Fibroblast of lung (primary cell): Measurements from ENCODE around the gene GBF1. TPM values are rescaled to one million over a fixed set of nuclear protein-coding genes. Genes with fewer than 3 reads are reported as not detected.
A peak's percentile ranks its signal among the peaks of the same experiment; 100 is the strongest.

Experiments used
- DNase-seq, 2 donors: peaks; one replicate each; pipeline versions ENCODE4 v3.0.0 to v3.0.0-alpha.2; 2010; ENCODE audit warnings: low read depth in 2 of 2
- H2AFZ ChIP-seq: 2 replicates; pipeline ENCODE4 v1.5.1; 2012; ENCODE audit warnings: low read length, control low read depth, inconsistent platforms
- H3K27ac ChIP-seq: 2 replicates; pipeline ENCODE4 v1.5.1; 2011; ENCODE audit warnings: low read length, control low read depth; ENCODE audit not compliant: insufficient read depth
- H3K27me3 ChIP-seq: 2 replicates; pipeline ENCODE4 v1.5.1; 2011; ENCODE audit warnings: mild to moderate bottlenecking, low read length; ENCODE audit not compliant: control insufficient read depth, insufficient read depth
- H3K36me3 ChIP-seq: 2 replicates; pipeline ENCODE4 v1.5.1; 2011; ENCODE audit warnings: low read length; ENCODE audit not compliant: control insufficient read depth, insufficient read depth
- H3K4me1 ChIP-seq: 2 replicates; pipeline ENCODE4 v1.5.1; 2011; ENCODE audit warnings: low read length; ENCODE audit not compliant: control insufficient read depth, insufficient read depth; ENCODE audit errors: extremely low read depth
- H3K4me2 ChIP-seq: 2 replicates; pipeline ENCODE4 v1.5.1; 2011; ENCODE audit warnings: low read length, control low read depth; ENCODE audit not compliant: insufficient read depth; ENCODE audit errors: extremely low read depth
- H3K4me3 ChIP-seq, 4 experiments: fragments of 200-600 bp in 1 of 4; sonication (generic) in 1 of 4; replicated peaks in 1 of 4; 2 replicates each; pipeline ENCODE4 v1.5.1; 2011 to 2016; ENCODE audit warnings: low read length in 4 of 4, low read depth in 3 of 4, mild to moderate bottlenecking in 3 of 4, control low read depth in 2 of 4, inconsistent platforms in 1 of 4, mixed read lengths in 1 of 4; ENCODE audit not compliant: insufficient read depth in 1 of 4; ENCODE audit errors: control extremely low read depth in 1 of 4
- H3K79me2 ChIP-seq: 2 replicates; pipeline ENCODE4 v1.5.1; 2012; ENCODE audit warnings: mild to moderate bottlenecking, low read length, inconsistent platforms; ENCODE audit not compliant: control insufficient read depth, insufficient read depth
- H3K9ac ChIP-seq: 2 replicates; pipeline ENCODE4 v1.5.1; 2011; ENCODE audit warnings: mild to moderate bottlenecking, low read length, control low read depth; ENCODE audit not compliant: insufficient read depth
- H3K9me3 ChIP-seq: 2 replicates; pipeline ENCODE4 v1.5.1; 2012; ENCODE audit warnings: low read depth, low read length; ENCODE audit not compliant: control insufficient read depth, insufficient read depth
- H4K20me1 ChIP-seq: 2 replicates; pipeline ENCODE4 v1.5.1; 2011; ENCODE audit warnings: low read length; ENCODE audit not compliant: control insufficient read depth, insufficient read depth; ENCODE audit errors: extremely low read depth
- CTCF ChIP-seq, 2 donors: IDR thresholded peaks in 1 of 2; conservative IDR thresholded peaks in 1 of 2; 1 replicate in 1 of 2; 2 replicates in 1 of 2; pipeline ENCODE4 v1.5.1; 2011 to 2012; ENCODE audit warnings: low read length in 2 of 2, control low read depth in 1 of 2, inconsistent platforms in 1 of 2, low read depth in 1 of 2, mild to moderate bottlenecking in 1 of 2
- EZH2 ChIP-seq: IDR thresholded peaks from 2 replicates; pipeline ENCODE4 v1.5.1; 2012; ENCODE audit warnings: low read length, control low read depth, mild to moderate bottlenecking; ENCODE audit errors: missing control alignments
- polyA plus RNA-seq, 2 donors: library from polyadenylated mRNA; depleted of rRNA in 1 of 2; stranded (reverse) in 1 of 2; unstranded in 1 of 2; fragments of >200 nt; gene quantifications; 2 replicates each; pipeline ENCODE4 v1.2.1, GENCODE V29; 2011 to 2012; ENCODE audit warnings: missing spikeins in 1 of 2
- total RNA-seq: library from RNA; depleted of rRNA; stranded (reverse); fragments of >200 nt; gene quantifications from 2 replicates; pipeline ENCODE4 v1.2.1, GENCODE V29; 2014

Gene GBF1
- total and polyA plus RNA-seq, 2 donors (not counting 1 experiment from before 2014, with no cell fraction given): 24.1 to 24.6 TPM

GRCh38 chr10:102394801-102395399 is 149.6 kb downstream of the GBF1 start:
- H3K36me3 ChIP-seq: peaks cover 2% of the 10 kb centered on the region
- peak overlapping the region; percentile 93 for H3K9ac ChIP-seq
- H2AFZ ChIP-seq: peak overlapping the region; percentile 84
- H3K9me3 ChIP-seq: no peaks in the 10 kb centered on the region
- H3K4me1 ChIP-seq: peaks cover 4% of the 10 kb centered on the region
- H3K27ac ChIP-seq: peak overlapping the region; percentile 95
- no peaks in the 10 kb centered on the region for H3K79me2 ChIP-seq
- H3K4me3 ChIP-seq: peak overlapping the region; percentile 60 to 87 (median 68)
- TF ChIP-seq CTCF (conservative IDR thresholded peaks at IDR 0.05 in 1 of 2, IDR thresholded peaks at IDR 0.05 in 1 of 2; ENCODE audit: low read depth in 1 of 2, low read length in 2 of 2) (no peak), EZH2 (no peak)
- H3K4me2 ChIP-seq: peak overlapping the region; percentile 97
- DNase-seq: peak in 1 of 2 donors; percentile 43
- no peaks in the 10 kb centered on the region for H3K27me3 ChIP-seq
- H4K20me1 ChIP-seq: no peaks in the 10 kb centered on the region

- DNase-seq: peak; percentile 74 to 80
- Histone ChIP-seq H3K4me2 (peak within 1 kb of the TSS; percentile 97), H4K20me1 (no peaks in the 10 kb centered on the region), H3K4me1 (peaks cover 4% of the 10 kb centered on the region), H3K79me2 (no peaks in the 10 kb centered on the region), H3K36me3 (peaks cover 5% of the 10 kb centered on the region), H3K27me3 (no peaks in the 10 kb centered on the region), H3K9me3 (no peaks in the 10 kb centered on the region), H2AFZ (peak within 1 kb of the TSS; percentile 84), H3K27ac (peak within 1 kb of the TSS; percentile 95), H3K9ac (peak within 1 kb of the TSS; percentile 93), H3K4me3 (peak within 1 kb of the TSS; percentile 60 to 87 (median 68))
- TF ChIP-seq EZH2: no peak
- TF ChIP-seq CTCF (conservative IDR thresholded peaks at IDR 0.05 in 1 of 2, IDR thresholded peaks at IDR 0.05 in 1 of 2; ENCODE audit: low read depth in 1 of 2, low read length in 2 of 2): no peak
Observed at GRCh38 chr10:102395400-102396316, 150.3 kb downstream of the GBF1 start, which contains the start of gene NFKB2. Gene NFKB2 (plus strand): TSS chr10:102395705. CDS start chr10:102395960, 255 bp downstream.

- H3K79me2 ChIP-seq: no peaks in the 10 kb centered on the region
- H3K9me3 ChIP-seq: no peaks in the 10 kb centered on the region
- TF ChIP-seq EZH2 (no peak), CTCF (conservative IDR thresholded peaks at IDR 0.05 in 1 of 2, IDR thresholded peaks at IDR 0.05 in 1 of 2; ENCODE audit: low read depth in 1 of 2, low read length in 2 of 2) (no peak)
- H3K4me1 ChIP-seq: peaks cover 4% of the 10 kb centered on the region
- peak overlapping the region in 3 of 4 experiments; percentile 60 to 87 (median 61) for H3K4me3 ChIP-seq
- H3K27ac ChIP-seq: peak overlapping the region; percentile 67
- H3K9ac ChIP-seq: no peak overlapping the region
- H3K36me3 ChIP-seq: peaks cover 5% of the 10 kb centered on the region
- no peaks in the 10 kb centered on the region for H3K27me3 ChIP-seq
- H2AFZ ChIP-seq: no peak overlapping the region
- peak overlapping the region; percentile 92 for H3K4me2 ChIP-seq
- no peak for DNase-seq
- H4K20me1 ChIP-seq: no peaks in the 10 kb centered on the region
Observed at GRCh38 chr10:102396317-102396650, 151.0 kb downstream of the GBF1 start.
